H1 (cell line): Measurements from ENCODE around the gene SSPN.

Experiments used
- POLR2AphosphoS5 ChIP-seq: IDR thresholded peaks from 2 replicates; pipeline ENCODE4 v1.6.1; 2011; ENCODE audit warnings: low read depth, low read length
- USF2 ChIP-seq: IDR thresholded peaks from 2 replicates; pipeline ENCODE4 v1.6.1; 2011; ENCODE audit warnings: low read length, improper control_type of control experiment

- TF ChIP-seq USF2 (no peak), POLR2AphosphoS5 (no peak)
Observed at GRCh38 chr12:26271024-26271423, 75.7 kb downstream of the SSPN start.
